OCI-LY3 (cell line): ENCODE measurements around the gene PDCL3.

Source experiments
- EZH2phosphoT487 ChIP-seq: fragments of 200-600 bp; shearing (Covaris generic); IDR thresholded peaks from 2 replicates; pipeline ENCODE4 v1.6.1; 2018; ENCODE audit warnings: antibody characterized with exemption, mixed run types, low read depth
- TF ChIP-seq, protein P1 (sequence below): fragments of 200-600, 300-600 bp; sonication (generic); IDR thresholded peaks from 2 replicates; pipeline ENCODE4 v1.5.1; 2014; ENCODE audit warnings: antibody characterized with exemption, low read length, low read depth

DNA sequence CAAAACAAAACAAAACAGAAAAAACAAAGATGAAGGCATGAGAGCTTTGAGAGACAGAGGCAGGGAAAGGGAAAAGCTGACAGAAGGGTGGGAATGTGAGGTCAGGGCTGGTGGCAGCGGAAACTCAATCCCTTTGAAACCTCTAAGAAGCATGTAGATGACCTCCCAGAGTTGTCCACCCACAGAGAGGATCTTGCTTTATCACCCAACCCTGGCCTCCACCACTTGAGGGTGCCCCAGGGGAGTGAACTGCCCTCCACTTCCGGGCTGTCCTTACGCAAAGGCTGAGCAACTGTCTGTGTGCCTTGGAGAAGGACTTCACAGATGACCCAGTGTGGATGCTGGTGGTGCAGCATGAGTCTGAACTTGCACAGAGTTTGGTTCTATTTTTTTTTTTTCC lies 26.7 kb downstream of the PDCL3 start:
- TF ChIP-seq, protein P1, sequence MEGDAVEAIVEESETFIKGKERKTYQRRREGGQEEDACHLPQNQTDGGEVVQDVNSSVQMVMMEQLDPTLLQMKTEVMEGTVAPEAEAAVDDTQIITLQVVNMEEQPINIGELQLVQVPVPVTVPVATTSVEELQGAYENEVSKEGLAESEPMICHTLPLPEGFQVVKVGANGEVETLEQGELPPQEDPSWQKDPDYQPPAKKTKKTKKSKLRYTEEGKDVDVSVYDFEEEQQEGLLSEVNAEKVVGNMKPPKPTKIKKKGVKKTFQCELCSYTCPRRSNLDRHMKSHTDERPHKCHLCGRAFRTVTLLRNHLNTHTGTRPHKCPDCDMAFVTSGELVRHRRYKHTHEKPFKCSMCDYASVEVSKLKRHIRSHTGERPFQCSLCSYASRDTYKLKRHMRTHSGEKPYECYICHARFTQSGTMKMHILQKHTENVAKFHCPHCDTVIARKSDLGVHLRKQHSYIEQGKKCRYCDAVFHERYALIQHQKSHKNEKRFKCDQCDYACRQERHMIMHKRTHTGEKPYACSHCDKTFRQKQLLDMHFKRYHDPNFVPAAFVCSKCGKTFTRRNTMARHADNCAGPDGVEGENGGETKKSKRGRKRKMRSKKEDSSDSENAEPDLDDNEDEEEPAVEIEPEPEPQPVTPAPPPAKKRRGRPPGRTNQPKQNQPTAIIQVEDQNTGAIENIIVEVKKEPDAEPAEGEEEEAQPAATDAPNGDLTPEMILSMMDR = no peak
- TF ChIP-seq EZH2phosphoT487 = no peak
